Heart right ventricle (tissue), 16 donors: ENCODE results near the gene SCN2A. TPM values are rescaled to one million over a fixed set of nuclear protein-coding genes. Genes with fewer than 3 reads are reported as not detected.

Source experiments
- ATAC-seq, 8 donors: fragments of 200-7000 bp; cut with Tn5 transposase; one replicate each; pipeline ENCODE4 v1.9.1; 2020; ENCODE audit warnings: mild to moderate bottlenecking in 8 of 8, moderate library complexity in 8 of 8, moderate number of reproducible peaks in 1 of 8
- DNase-seq, 2 donors: peaks; one replicate each; pipeline ENCODE4 v3.0.0-alpha.2; 2020
- H3K27ac ChIP-seq, 10 donors: fragments of 200-600 bp; sonication (generic) in 2 of 10; one replicate each; pipeline versions ENCODE4 v1.5.0 to v1.8.0; 2020 to 2022; ENCODE audit warnings: mild to moderate bottlenecking in 3 of 10
- H3K27me3 ChIP-seq, 7 donors: fragments of 200-600 bp; one replicate each; pipeline ENCODE4 v1.8.0; 2021 to 2022; ENCODE audit warnings: mild to moderate bottlenecking in 2 of 7
- H3K36me3 ChIP-seq, 9 donors: fragments of 200-600 bp; sonication (generic) in 1 of 9; one replicate each; pipeline versions ENCODE4 v1.5.0 to v1.8.0; 2020 to 2022; ENCODE audit warnings: mild to moderate bottlenecking in 2 of 9
- H3K4me1 ChIP-seq, 9 donors: fragments of 200-600 bp; sonication (generic) in 1 of 9; one replicate each; pipeline versions ENCODE4 v1.5.0 to v1.8.0; 2020 to 2022; ENCODE audit warnings: mild to moderate bottlenecking in 4 of 9
- H3K4me3 ChIP-seq, 10 donors: fragments of 200-600 bp; sonication (generic) in 2 of 10; one replicate each; pipeline versions ENCODE4 v1.5.0 to v1.8.0; 2020 to 2022; ENCODE audit warnings: mild to moderate bottlenecking in 7 of 10, moderate library complexity in 2 of 10
- H3K9me3 ChIP-seq, 11 donors: fragments of 200-600 bp in 10 of 11; sonication (generic) in 2 of 11; one replicate each; pipeline versions ENCODE4 v1.5.0 to v1.8.0; 2013 to 2022; ENCODE audit warnings: mild to moderate bottlenecking in 2 of 11, control low read depth in 1 of 11, moderate library complexity in 1 of 11
- CTCF ChIP-seq, 9 donors: fragments of 200-600 bp; sonication (generic) in 2 of 9; IDR thresholded peaks; one replicate each; pipeline versions ENCODE4 v1.5.0 to v1.8.0; 2021 to 2022; ENCODE audit warnings: antibody characterized with exemption in 9 of 9, mild to moderate bottlenecking in 5 of 9, moderate library complexity in 1 of 9
- WGBS, 2 donors: extraction: QIAGEN DNeasy Blood & Tissue Kit; methylation state at CpG; one replicate each; pipeline ENCODE4 v1.1.7; 2013; ENCODE audit warnings: inconsistent platforms in 1 of 2; 5-methylcytosine and 5-hydroxymethylcytosine counted together
- intact Hi-C, 10 donors: fragments of 100-400 bp; cut with DNase I; formaldehyde crosslinking; loops; one replicate each; pipeline versions ENCODE4 v1.11.1 to v1.14.2; 2022
- polyA plus RNA-seq, 2 donors: library from polyadenylated mRNA; stranded (reverse); fragments of 200-250 nt; gene quantifications; one replicate each; pipeline ENCODE4 v1.2.3, GENCODE V29; 2013
- total RNA-seq, 10 donors: library from RNA; stranded (reverse); fragmentation: NEBNext Ultra II Directional in 3 of 10; extraction: Animal tissue kit (Norgen Biotek cat#: 25700) in 3 of 10; gene quantifications; one replicate each; pipeline versions ENCODE4 v1.2.1 to v1.2.4, GENCODE V29; 2021 to 2023
- donor health status: Arrhythmogenic right ventricular cardiomyopathy.
- donor health status: ischemic (EF 13 %, LVEDD 7.1; RV severe dilation, severe dysfunction).
- donor health status: healthy with polysubstance abuse.
- donor health status: DM: no; HTN: yes; CAD: no.
- donor health status: DM: no; HTN: no; CAD: no.
- donor health status: ischemic (EF 25% LVEDD 6.9; RV normal size, moderate dysfunction).
- donor health status: ischemic (EF 25% LVEDD 5.7; RV mildly dilated, moderate dysfunction).
- donor health status: healthy.
- donor health status: DM: yes; HTN: yes; CAD: no.
- donor health status: Ischemic cardiomyopathy.
- donor health status: ischemic (EF 35%, LVEDD 5.7; RV mildly dilated, moderate dysfunction).
- donor health status: nonischemic (EF 11% LVEDD 7.7; RV severe dilation, severe dysfunction).
- donor health status: DM: yes; HTN: yes; CAD: no.
- donor health status: PGD.
- donor health status: ischemic (EF 29% LVEDD 5.4; RV normal size, mild dysfunction).
- donor health status: nonischemic (EF 23%, LVEDD 6.1; RV moderate dilation, normal function).

SCN2A gene
- total and polyA plus RNA-seq, 12 donors: 0.01 to 0.26 (median 0.07) TPM; not detected in 2

GRCh38 chr2:165277295-165277694 is 38.1 kb downstream of the SCN2A start:
- Histone ChIP-seq H3K27me3 (no peaks in the 10 kb centered on the region), H3K4me3 (no peak overlapping the region), H3K36me3 (no peaks in the 10 kb centered on the region), H3K9me3 (no peaks in the 10 kb centered on the region), H3K27ac (no peak overlapping the region), H3K4me1 (peaks cover 0 to 17% (median 11%) of the 10 kb centered on the region in 9 donors)
- no peak for TF ChIP-seq CTCF (IDR thresholded peaks at IDR 0.05)
- DNase-seq (no peak), ATAC-seq (no peak)
- intact Hi-C loops: no loop called here

GRCh38 chr2:165277860-165278656 is 38.8 kb downstream of the SCN2A start:
- Histone ChIP-seq H3K4me1 (peaks cover 0 to 17% (median 11%) of the 10 kb centered on the region in 9 donors), H3K36me3 (no peaks in the 10 kb centered on the region), H3K27ac (no peak overlapping the region), H3K27me3 (no peaks in the 10 kb centered on the region), H3K9me3 (no peaks in the 10 kb centered on the region), H3K4me3 (no peak overlapping the region)
- no peak for DNase-seq
- intact Hi-C loops: no loop called here
- no peak for ATAC-seq
- WGBS, 2 donors: 71% methylated on average over 5 of the region's 5 CpGs
- no peak for TF ChIP-seq CTCF (IDR thresholded peaks at IDR 0.05)

GRCh38 chr2:165280356-165280755 is 41.1 kb downstream of the SCN2A start:
- DNase-seq (no peak), ATAC-seq (no peak)
- intact Hi-C loops: no loop called here
- Histone ChIP-seq H3K4me1 (no peaks in the 10 kb centered on the region), H3K9me3 (no peaks in the 10 kb centered on the region), H3K27ac (no peak overlapping the region), H3K27me3 (no peaks in the 10 kb centered on the region), H3K4me3 (no peak overlapping the region), H3K36me3 (no peaks in the 10 kb centered on the region)
- no peak for TF ChIP-seq CTCF (IDR thresholded peaks at IDR 0.05)
- 84 to 85% methylated on average over 4 of the region's 4 CpGs for WGBS, 2 donors

- ATAC-seq (no peak), DNase-seq (no peak)
- H3K4me3 ChIP-seq: no peak overlapping the region
- no peaks in the 10 kb centered on the region for H3K36me3 ChIP-seq
- no peak for TF ChIP-seq CTCF (IDR thresholded peaks at IDR 0.05)
- no peaks in the 10 kb centered on the region for H3K9me3 ChIP-seq
- no peak overlapping the region for H3K27ac ChIP-seq
- 67 to 74% methylated on average over 4 of the region's 4 CpGs for WGBS, 2 donors
- intact Hi-C loops: no loop called here
- no peaks in the 10 kb centered on the region for H3K27me3 ChIP-seq
- no peaks in the 10 kb centered on the region for H3K4me1 ChIP-seq
These were observed 42.2 kb downstream of the SCN2A start for GRCh38 chr2:165281387-165281786.
